KMS-11 (cell line): ENCODE results near the gene HNRNPC.
"Not testable (repeated sequence)": the region's sequence is repeated elsewhere in the genome, so short reads cannot be mapped to it uniquely, and the experiment has no call there.

ENCODE experiments used
- H2AFZ ChIP-seq: fragments of 200-600 bp; sonication (generic); 2 replicates; pipeline ENCODE4 v1.6.1; 2016; ENCODE audit warnings: antibody characterized with exemption, mixed run types, low read depth
- H3K27ac ChIP-seq: fragments of 200-600 bp; sonication (generic); 2 replicates; pipeline ENCODE4 v1.6.1; 2016; ENCODE audit warnings: mild to moderate bottlenecking, mixed run types
- H3K27me3 ChIP-seq: fragments of 200-600 bp; sonication (generic); 2 replicates; pipeline ENCODE4 v1.6.1; 2017; ENCODE audit warnings: mild to moderate bottlenecking, low read depth, mixed run types, moderate library complexity; ENCODE audit not compliant: insufficient read depth
- H3K36me3 ChIP-seq: fragments of 200-600 bp; sonication (generic); 2 replicates; pipeline ENCODE4 v1.6.1; 2017; ENCODE audit warnings: mild to moderate bottlenecking, mixed run types; ENCODE audit not compliant: insufficient read depth
- H3K4me1 ChIP-seq: fragments of 200-600 bp; sonication (generic); 2 replicates; pipeline ENCODE4 v1.6.1; 2016; ENCODE audit warnings: mild to moderate bottlenecking, low read depth, mixed run types; ENCODE audit not compliant: poor library complexity, severe bottlenecking
- H3K4me2 ChIP-seq: fragments of 200-600 bp; sonication (generic); 2 replicates; pipeline ENCODE4 v1.7.0; 2016; ENCODE audit warnings: mild to moderate bottlenecking, mixed run types
- H3K4me3 ChIP-seq: fragments of 200-600 bp; sonication (generic); IDR thresholded peaks from 2 replicates; pipeline ENCODE4 v1.6.1; 2017; ENCODE audit warnings: low read depth, low read length, mixed read lengths; ENCODE audit not compliant: insufficient read depth
- H3K79me2 ChIP-seq: fragments of 200-600 bp; sonication (generic); 2 replicates; pipeline ENCODE4 v1.6.1; 2016; ENCODE audit warnings: low read depth, mixed run types; ENCODE audit not compliant: insufficient read depth
- H3K9ac ChIP-seq: fragments of 200-600 bp; sonication (generic); 2 replicates; pipeline ENCODE4 v1.6.1; 2016; ENCODE audit warnings: mild to moderate bottlenecking, mixed run types
- H4K20me1 ChIP-seq: fragments of 200-600 bp; sonication (generic); 2 replicates; pipeline ENCODE4 v1.6.1; 2016; ENCODE audit warnings: mild to moderate bottlenecking, mixed run types; ENCODE audit not compliant: insufficient read depth
- TF ChIP-seq, protein P1 (sequence below): fragments of 200-600 bp; sonication (generic); conservative IDR thresholded peaks from 2 replicates; pipeline ENCODE4 v1.6.1; 2017; ENCODE audit warnings: low read depth, mild to moderate bottlenecking, antibody characterized with exemption, low read length, moderate library complexity, mixed read lengths

The HNRNPC gene

GRCh38 chr14:21229821-21230220 lies 39.4 kb downstream of the HNRNPC start:
- Histone ChIP-seq H3K27ac (no peak overlapping the region), H4K20me1 (peaks cover 47% of the 10 kb centered on the region), H3K4me2 (no peak overlapping the region), H3K36me3 (peaks cover 14% of the 10 kb centered on the region; the same call in 1 of the 2 replicates), H2AFZ (no peak overlapping the region), H3K27me3 (no peaks in the 10 kb centered on the region), H3K4me1 (peaks cover 11% of the 10 kb centered on the region), H3K9ac (no peak overlapping the region), H3K4me3 (no peak overlapping the region), H3K79me2 (peaks cover 100% of the 10 kb centered on the region)
- TF ChIP-seq, protein P1, sequence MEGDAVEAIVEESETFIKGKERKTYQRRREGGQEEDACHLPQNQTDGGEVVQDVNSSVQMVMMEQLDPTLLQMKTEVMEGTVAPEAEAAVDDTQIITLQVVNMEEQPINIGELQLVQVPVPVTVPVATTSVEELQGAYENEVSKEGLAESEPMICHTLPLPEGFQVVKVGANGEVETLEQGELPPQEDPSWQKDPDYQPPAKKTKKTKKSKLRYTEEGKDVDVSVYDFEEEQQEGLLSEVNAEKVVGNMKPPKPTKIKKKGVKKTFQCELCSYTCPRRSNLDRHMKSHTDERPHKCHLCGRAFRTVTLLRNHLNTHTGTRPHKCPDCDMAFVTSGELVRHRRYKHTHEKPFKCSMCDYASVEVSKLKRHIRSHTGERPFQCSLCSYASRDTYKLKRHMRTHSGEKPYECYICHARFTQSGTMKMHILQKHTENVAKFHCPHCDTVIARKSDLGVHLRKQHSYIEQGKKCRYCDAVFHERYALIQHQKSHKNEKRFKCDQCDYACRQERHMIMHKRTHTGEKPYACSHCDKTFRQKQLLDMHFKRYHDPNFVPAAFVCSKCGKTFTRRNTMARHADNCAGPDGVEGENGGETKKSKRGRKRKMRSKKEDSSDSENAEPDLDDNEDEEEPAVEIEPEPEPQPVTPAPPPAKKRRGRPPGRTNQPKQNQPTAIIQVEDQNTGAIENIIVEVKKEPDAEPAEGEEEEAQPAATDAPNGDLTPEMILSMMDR = no peak

DNA sequence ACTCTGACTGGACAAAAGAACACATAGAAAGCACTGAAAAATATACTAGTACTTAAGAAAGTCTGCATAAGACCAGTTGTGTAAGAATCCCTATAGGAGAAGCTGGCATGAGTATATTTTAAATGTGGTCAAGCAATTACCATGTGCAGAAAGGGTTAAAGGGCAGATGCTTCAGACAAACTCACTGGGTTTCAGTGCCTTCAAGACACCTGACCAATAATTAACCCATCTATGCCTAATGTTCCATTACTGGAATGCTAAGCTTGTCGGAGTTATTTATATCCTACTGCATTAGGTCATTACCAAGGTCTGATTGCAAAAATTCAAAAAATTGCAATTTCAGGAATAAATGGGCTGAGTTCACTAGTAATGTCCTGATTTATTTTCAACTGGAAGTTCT lies 41.3 kb downstream of the HNRNPC start:
- H2AFZ ChIP-seq = no peak overlapping the region
- H4K20me1 ChIP-seq = peaks cover 43% of the 10 kb centered on the region
- peaks cover 100% of the 10 kb centered on the region for H3K79me2 ChIP-seq
- no peak overlapping the region for H3K4me2 ChIP-seq
- no peak overlapping the region for H3K4me3 ChIP-seq
- H3K27me3 ChIP-seq = no peaks in the 10 kb centered on the region
- no peak overlapping the region for H3K27ac ChIP-seq
- H3K4me1 ChIP-seq = peaks cover 11% of the 10 kb centered on the region
- no peak overlapping the region for H3K9ac ChIP-seq
- TF ChIP-seq, protein P1 = no peak
- H3K36me3 ChIP-seq = peaks cover 14% of the 10 kb centered on the region; the same call in 1 of the 2 replicates

DNA sequence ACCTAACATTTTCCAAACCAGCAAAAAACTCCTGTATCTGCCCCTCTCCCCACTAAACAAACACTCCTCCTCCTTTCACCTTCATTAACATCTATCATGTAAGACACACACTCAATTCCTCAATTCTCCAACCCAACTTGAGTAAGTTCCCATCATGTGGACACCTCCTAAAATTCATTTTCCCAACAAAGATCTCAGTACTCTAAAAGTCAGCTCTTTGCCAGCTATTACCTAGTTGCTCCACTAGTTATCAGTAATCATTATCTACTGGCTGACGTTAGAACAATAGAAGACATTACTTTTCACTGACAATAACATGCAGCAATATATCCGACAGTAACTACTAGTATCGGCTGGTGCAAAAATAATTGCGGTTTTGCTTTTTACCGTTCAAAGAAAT lies 42.1 kb downstream of the HNRNPC start:
- H4K20me1 ChIP-seq = peaks cover 45% of the 10 kb centered on the region
- H3K4me1 ChIP-seq = peaks cover 7% of the 10 kb centered on the region
- no peak overlapping the region for H3K4me3 ChIP-seq
- H3K4me2 ChIP-seq = no peak overlapping the region
- H3K79me2 ChIP-seq = peaks cover 100% of the 10 kb centered on the region
- H3K27me3 ChIP-seq = no peaks in the 10 kb centered on the region
- no peak overlapping the region for H3K9ac ChIP-seq
- TF ChIP-seq, protein P1 = no peak
- no peak overlapping the region for H3K27ac ChIP-seq
- peaks cover 10% of the 10 kb centered on the region; the same call in 1 of the 2 replicates for H3K36me3 ChIP-seq
- H2AFZ ChIP-seq = no peak overlapping the region

GRCh38 chr14:21226467-21226866 lies 42.8 kb downstream of the HNRNPC start:
- Histone ChIP-seq H3K4me2 (no peak overlapping the region), H3K4me1 (peaks cover 5% of the 10 kb centered on the region), H3K36me3 (peaks cover 5% of the 10 kb centered on the region; the same call in 1 of the 2 replicates), H3K79me2 (peaks cover 100% of the 10 kb centered on the region), H3K27ac (no peak overlapping the region), H2AFZ (no peak overlapping the region), H3K9ac (no peak overlapping the region), H3K27me3 (no peaks in the 10 kb centered on the region), H3K4me3 (no peak overlapping the region), H4K20me1 (peaks cover 48% of the 10 kb centered on the region)
- TF ChIP-seq, protein P1 = no peak

DNA sequence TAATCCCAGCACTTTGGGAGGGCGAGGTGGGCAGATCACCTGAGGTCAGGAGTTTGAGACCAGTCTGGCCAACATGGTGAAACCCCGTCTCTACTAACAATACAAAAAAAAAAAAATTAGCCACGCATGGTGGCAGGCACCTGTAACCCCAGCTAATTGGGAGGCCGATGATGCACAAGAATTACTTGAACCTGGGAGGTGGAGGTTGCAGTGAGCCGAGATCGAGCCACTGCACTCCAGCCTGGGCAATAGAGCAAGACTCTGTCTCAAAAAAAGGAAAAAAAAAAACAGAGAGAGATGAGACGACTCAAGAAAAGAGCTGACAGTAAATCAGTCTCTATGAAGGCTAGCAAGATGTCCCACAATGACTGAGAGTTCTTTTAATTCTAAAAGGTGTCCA lies 44.1 kb downstream of the HNRNPC start:
- not testable (repeated sequence) for H3K9ac ChIP-seq, H3K4me2 ChIP-seq, H3K4me1 ChIP-seq, H3K27me3 ChIP-seq, H3K27ac ChIP-seq, H3K36me3 ChIP-seq, H2AFZ ChIP-seq, H3K4me3 ChIP-seq
- Histone ChIP-seq H3K79me2 (peaks cover 100% of the 10 kb centered on the region), H4K20me1 (peaks cover 58% of the 10 kb centered on the region)
